GM13976 (cell line): Measurements from ENCODE around the gene F7.

ENCODE experiments used
- DNase-seq: peaks from one replicate; pipeline ENCODE4 v3.0.0; 2012; ENCODE audit warnings: low spot score
- CTCF ChIP-seq: IDR thresholded peaks from 2 replicates; pipeline ENCODE4 v1.5.1; 2012; ENCODE audit warnings: borderline replicate concordance, mild to moderate bottlenecking; ENCODE audit not compliant: insufficient read depth; ENCODE audit errors: extremely low read depth, missing control alignments, control extremely low read depth
- in situ Hi-C: fragments of 300-500 bp; cut with MboI; formaldehyde crosslinking; loops from one replicate; pipeline ENCODE4 v1.12.0; 2022; ENCODE audit warnings: low sequenced_read_pairs, mixed read lengths, inconsistent platforms; ENCODE audit not compliant: unreplicated experiment

The F7 gene

DNA sequence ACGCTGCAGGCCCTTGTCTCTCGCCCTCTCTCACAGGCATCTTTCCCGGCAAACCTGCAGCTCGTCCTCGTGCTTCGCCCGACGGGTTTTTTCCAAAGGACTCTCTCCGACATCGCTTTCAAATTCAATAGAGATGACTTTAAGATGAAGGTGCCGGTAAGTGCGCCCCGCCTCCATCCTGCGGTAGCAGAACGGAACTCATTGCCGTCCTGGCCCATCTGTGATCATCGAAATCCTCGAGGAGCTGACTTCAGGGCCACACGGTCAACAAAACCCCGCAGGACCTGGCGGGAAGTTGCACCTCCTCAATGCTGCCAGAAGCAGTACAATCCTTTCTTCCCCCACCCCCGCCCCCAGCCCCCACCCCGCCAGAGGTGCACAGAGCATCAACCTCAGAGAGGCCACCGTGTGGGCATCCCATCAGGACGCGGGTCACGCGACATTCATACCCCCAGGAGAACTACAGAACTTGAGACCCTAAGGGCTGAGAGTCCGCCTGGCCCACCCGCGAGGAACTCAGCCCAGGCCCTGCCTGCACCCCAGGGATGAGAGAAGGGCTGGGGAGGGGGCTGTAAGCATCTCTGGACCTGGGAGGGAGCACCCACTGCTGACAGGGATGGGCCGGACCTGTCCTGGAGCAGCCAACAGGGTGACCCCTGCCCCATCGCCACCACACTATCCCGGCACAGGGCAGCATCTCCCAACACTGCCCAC, 44.9 kb upstream of the F7 start:
- DNase-seq: no peak
- in situ Hi-C loops: no loop called here
- TF ChIP-seq CTCF: no peak

- no peak for TF ChIP-seq CTCF
- no peak for DNase-seq
- in situ Hi-C loops: no loop called here
These were observed 44.3 kb upstream of the F7 start for GRCh38 chr13:113061271-113061625.

- no peak for TF ChIP-seq CTCF
- no peak for DNase-seq
These were observed 43.7 kb upstream of the F7 start for GRCh38 chr13:113061796-113062425.

DNA sequence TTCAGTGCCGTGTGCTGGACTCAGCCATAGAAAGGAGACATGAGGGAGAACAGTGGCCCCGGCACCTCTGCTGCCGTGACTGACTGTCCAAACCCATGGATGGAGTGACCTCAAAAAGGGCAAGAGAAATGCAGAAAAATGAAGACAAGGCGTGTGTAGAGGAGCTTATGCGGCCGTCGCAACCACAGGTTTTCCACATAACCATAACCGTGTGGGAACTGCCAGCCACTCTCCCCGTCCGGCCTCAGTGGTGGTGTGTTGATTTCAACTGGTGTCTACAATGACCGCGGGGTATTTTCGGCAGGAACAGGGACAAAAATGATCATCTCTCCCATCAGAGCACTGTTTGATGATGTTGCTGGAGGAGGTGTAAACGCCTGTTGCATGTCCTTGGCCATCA, 42.9 kb upstream of the F7 start:
- DNase-seq: no peak
- in situ Hi-C loops: no loop called here
- TF ChIP-seq CTCF: no peak

More at GRCh38 chr13:113061796-113062425, 43.7 kb upstream of the F7 start:
- in situ Hi-C loops: no loop called here

DNA sequence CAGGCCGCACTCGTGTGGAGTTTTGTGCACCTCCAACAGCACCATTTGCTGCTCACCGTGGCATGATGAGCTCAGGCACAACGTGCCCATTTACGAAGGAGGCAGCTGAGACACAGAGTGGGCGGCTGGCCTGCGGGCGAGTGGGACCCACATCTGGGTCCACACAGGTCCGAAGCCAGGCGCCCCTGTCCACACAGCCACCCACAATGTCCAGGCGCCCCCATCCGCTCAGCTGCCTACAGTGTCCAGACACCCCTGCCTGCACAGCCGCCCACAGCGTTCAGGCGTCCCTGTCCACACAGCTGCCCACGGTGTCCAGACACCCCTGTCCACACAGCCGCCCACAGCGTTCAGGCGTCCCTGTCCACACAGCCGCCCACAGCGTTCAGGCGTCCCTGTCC, 42.5 kb upstream of the F7 start:
- in situ Hi-C loops: no loop called here
- TF ChIP-seq CTCF: no peak
- DNase-seq: no peak

DNA sequence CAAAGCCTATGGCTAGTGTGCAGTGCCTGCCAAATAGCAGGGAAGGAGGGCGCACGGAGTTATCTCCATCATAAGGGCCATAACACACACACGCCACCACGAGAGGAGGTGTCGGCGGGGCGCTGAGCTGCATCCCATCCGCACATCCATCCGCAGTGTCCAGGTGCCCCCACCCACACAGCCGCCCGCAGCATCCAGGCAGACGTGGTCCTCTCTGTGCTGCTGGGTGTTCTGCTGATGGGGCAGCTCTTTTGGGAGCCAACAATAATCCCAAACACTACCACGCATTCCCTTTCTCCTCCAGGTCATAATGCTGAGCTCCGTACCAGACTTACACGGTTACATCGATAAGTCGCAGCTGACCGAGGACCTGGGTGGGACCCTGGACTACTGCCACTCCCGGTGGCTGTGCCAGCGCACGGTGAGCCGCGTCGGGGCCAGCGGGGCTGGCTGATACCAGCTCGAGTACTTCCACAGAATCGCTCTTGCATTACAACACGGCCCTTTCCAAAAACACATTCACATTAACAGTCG, 41.5 kb upstream of the F7 start:
- no peak for TF ChIP-seq CTCF
- in situ Hi-C loops: no loop called here
- no peak for DNase-seq
